CD4-positive, CD25-positive, alpha-beta regulatory T cell (primary cell): ENCODE data around the gene CCNQ. TPM values are rescaled to one million over a fixed set of nuclear protein-coding genes. Genes with fewer than 3 reads are reported as not detected.
"Not testable (repeated sequence)": the region's sequence is repeated elsewhere in the genome, so short reads cannot be mapped to it uniquely, and the experiment has no call there.

ENCODE experiments used
- ATAC-seq, 2 donors: fragments of 150-1000 bp; cut with Tn5 transposase; one replicate each; pipeline ENCODE4 v1.10.0; 2021; ENCODE audit warnings: low read depth in 2 of 2, moderate number of reproducible peaks in 2 of 2, moderate library complexity in 1 of 2
- DNase-seq, 3 donors: peaks; one replicate each; pipeline versions ENCODE4 v3.0.0 to v3.0.0-alpha.2; 2012 to 2022; ENCODE audit warnings: mixed read lengths in 1 of 3
- H3K27ac ChIP-seq: one replicate; pipeline ENCODE4 v1.7.0; 2013; ENCODE audit warnings: mild to moderate bottlenecking, low read length; ENCODE audit not compliant: insufficient read depth, poor library complexity, severe bottlenecking
- H3K27me3 ChIP-seq: one replicate; pipeline ENCODE4 v1.7.0; 2013; ENCODE audit warnings: low read length; ENCODE audit not compliant: control insufficient read depth, insufficient read depth
- H3K36me3 ChIP-seq: one replicate; pipeline ENCODE4 v1.7.0; 2013; ENCODE audit warnings: mild to moderate bottlenecking, low read length, moderate library complexity; ENCODE audit not compliant: control insufficient read depth, insufficient read depth
- H3K4me1 ChIP-seq: 2 replicates; pipeline ENCODE4 v1.7.0; 2013; ENCODE audit warnings: mild to moderate bottlenecking, low read length; ENCODE audit not compliant: insufficient read depth, control insufficient read depth, poor library complexity, severe bottlenecking
- H3K4me3 ChIP-seq: one replicate; pipeline ENCODE4 v1.7.0; 2013; ENCODE audit warnings: low read depth, mild to moderate bottlenecking, low read length, moderate library complexity
- H3K9me3 ChIP-seq, 2 experiments: 1 replicate in 1 of 2; 2 replicates in 1 of 2; pipeline ENCODE4 v1.7.0; 2013; ENCODE audit warnings: low read length in 2 of 2, mild to moderate bottlenecking in 1 of 2, moderate library complexity in 1 of 2; ENCODE audit not compliant: control insufficient read depth in 2 of 2
- H3K27ac Mint-ChIP-seq, 3 donors: one replicate each; pipeline ENCODE4 v1.8.0; 2020 to 2022; ENCODE audit warnings: mild to moderate bottlenecking in 3 of 3, mixed read lengths in 3 of 3, moderate library complexity in 2 of 3
- H3K27me3 Mint-ChIP-seq: one replicate; pipeline ENCODE4 v1.8.0; 2022; ENCODE audit warnings: mild to moderate bottlenecking, mixed read lengths
- H3K36me3 Mint-ChIP-seq: one replicate; pipeline ENCODE4 v1.8.0; 2020; ENCODE audit warnings: mixed read lengths
- H3K4me1 Mint-ChIP-seq, 4 donors: one replicate each; pipeline ENCODE4 v1.8.0; 2020 to 2022; ENCODE audit warnings: mixed read lengths in 4 of 4, mild to moderate bottlenecking in 1 of 4
- H3K4me3 Mint-ChIP-seq, 4 donors: one replicate each; pipeline ENCODE4 v1.8.0; 2020 to 2022; ENCODE audit warnings: mild to moderate bottlenecking in 4 of 4, mixed read lengths in 4 of 4, moderate library complexity in 3 of 4
- H3K9me3 Mint-ChIP-seq, 7 donors: one replicate each; pipeline ENCODE4 v1.8.0; 2020 to 2022; ENCODE audit warnings: mixed read lengths in 7 of 7, mild to moderate bottlenecking in 3 of 7, moderate library complexity in 2 of 7
- polyA plus RNA-seq, 4 donors: library from polyadenylated mRNA; unstranded; fragments of 300-500 nt; fragmentation: Illumina TruSeq; gene quantifications; one replicate each; pipeline ENCODE4 v1.2.3, GENCODE V29; 2021
- total RNA-seq: library from RNA; stranded (reverse); gene quantifications from one replicate; pipeline ENCODE4 v1.2.3, GENCODE V29; 2022

Gene CCNQ
- total and polyA plus RNA-seq, 5 donors from 2014 or later = 23.8 to 78.4 (median 76.8) TPM

- Mint-ChIP-seq H3K36me3 (no peaks in the 10 kb centered on the region), H3K27ac (no peak overlapping the region)
- no peak overlapping the region for H3K27ac ChIP-seq
Measured at GRCh38 chrX:153610836-153611213, 11.9 kb upstream of the CCNQ start.

GRCh38 chrX:153609917-153610835 lies 11.2 kb upstream of the CCNQ start:
- Histone ChIP-seq H3K27ac (no peak overlapping the region), H3K27me3 (no peaks in the 10 kb centered on the region), H3K4me1 (peaks cover 5% of the 10 kb centered on the region), H3K4me3 (no peak overlapping the region), H3K36me3 (no peaks in the 10 kb centered on the region), H3K9me3 (no peaks in the 10 kb centered on the region)
- peak; percentile 65 to 73 (median 68) for DNase-seq
- Mint-ChIP-seq H3K27me3 (no peaks in the 10 kb centered on the region), H3K36me3 (no peaks in the 10 kb centered on the region), H3K4me3 (peak overlapping the region; percentile 72 to 82 (median 76)), H3K27ac (no peak overlapping the region), H3K9me3 (peaks cover 0 to 2% (median 0%) of the 10 kb centered on the region in 7 donors), H3K4me1 (peaks cover 0 to 18% (median 5%) of the 10 kb centered on the region in 4 donors)
- peak; percentile 84 to 86 for ATAC-seq

More at GRCh38 chrX:153610836-153611213, 11.9 kb upstream of the CCNQ start:
- DNase-seq (no peak), ATAC-seq (no peak)
- Mint-ChIP-seq H3K27me3 (no peaks in the 10 kb centered on the region), H3K9me3 (peaks cover 0 to 2% (median 0%) of the 10 kb centered on the region in 7 donors), H3K4me3 (peak overlapping the region; percentile 52 to 82 (median 76)), H3K4me1 (peaks cover 0 to 22% (median 8%) of the 10 kb centered on the region in 4 donors)
- no peaks in the 10 kb centered on the region for H3K9me3 ChIP-seq
- H3K4me3 ChIP-seq = no peak overlapping the region
- no peaks in the 10 kb centered on the region for H3K36me3 ChIP-seq
- H3K4me1 ChIP-seq = peaks cover 8% of the 10 kb centered on the region
- no peaks in the 10 kb centered on the region for H3K27me3 ChIP-seq

- no peaks in the 10 kb centered on the region for H3K36me3 ChIP-seq
Measured at GRCh38 chrX:153608806-153609205, 9.9 kb upstream of the CCNQ start.

GRCh38 chrX:153608376-153608775 lies 9.4 kb upstream of the CCNQ start:
- Mint-ChIP-seq H3K4me3 (peak overlapping the region in 1 of 4 donors; percentile 51), H3K27me3 (no peaks in the 10 kb centered on the region), H3K9me3 (peaks cover 0 to 1% (median 0%) of the 10 kb centered on the region in 7 donors), H3K36me3 (no peaks in the 10 kb centered on the region), H3K27ac (no peak overlapping the region), H3K4me1 (peaks cover 0 to 22% (median 6%) of the 10 kb centered on the region in 4 donors)
- Histone ChIP-seq H3K9me3 (no peaks in the 10 kb centered on the region), H3K4me1 (peaks cover 9% of the 10 kb centered on the region), H3K36me3 (no peaks in the 10 kb centered on the region), H3K27me3 (no peaks in the 10 kb centered on the region), H3K4me3 (no peak overlapping the region), H3K27ac (no peak overlapping the region)
- DNase-seq (no peak), ATAC-seq (no peak)

More at GRCh38 chrX:153608806-153609205, 9.9 kb upstream of the CCNQ start:
- Mint-ChIP-seq H3K9me3 (peaks cover 0 to 1% (median 0%) of the 10 kb centered on the region in 7 donors), H3K4me3 (peak overlapping the region in 2 of 4 donors; percentile 51 to 63), H3K36me3 (no peaks in the 10 kb centered on the region), H3K27ac (no peak overlapping the region), H3K4me1 (peaks cover 0 to 18% (median 5%) of the 10 kb centered on the region in 4 donors), H3K27me3 (no peaks in the 10 kb centered on the region)
- H3K27ac ChIP-seq = no peak overlapping the region
- no peak overlapping the region for H3K4me3 ChIP-seq
- no peak for ATAC-seq
- H3K27me3 ChIP-seq = no peaks in the 10 kb centered on the region
- peaks cover 5% of the 10 kb centered on the region for H3K4me1 ChIP-seq
- no peaks in the 10 kb centered on the region for H3K9me3 ChIP-seq
- DNase-seq = no peak

GRCh38 chrX:153606503-153606902 lies 7.6 kb upstream of the CCNQ start:
- H3K27ac Mint-ChIP-seq = peak overlapping the region in 1 of 3 donors; percentile 63
- Histone ChIP-seq H3K27ac (no peak overlapping the region), H3K36me3 (no peaks in the 10 kb centered on the region), H3K27me3 (no peaks in the 10 kb centered on the region), H3K9me3 (no peaks in the 10 kb centered on the region), H3K4me3 (no peak overlapping the region), H3K4me1 (peaks cover 12% of the 10 kb centered on the region)
- H3K27me3 Mint-ChIP-seq = no peaks in the 10 kb centered on the region
- peaks cover 5% of the 10 kb centered on the region for H3K36me3 Mint-ChIP-seq
- DNase-seq = no peak
- peaks cover 0 to 3% (median 0%) of the 10 kb centered on the region in 7 donors for H3K9me3 Mint-ChIP-seq
- no peak for ATAC-seq
- no peak overlapping the region for H3K4me3 Mint-ChIP-seq
- H3K4me1 Mint-ChIP-seq = peaks cover 0 to 34% (median 8%) of the 10 kb centered on the region in 4 donors

GRCh38 chrX:153604666-153605380 lies 5.9 kb upstream of the CCNQ start:
- H3K36me3 ChIP-seq, H3K27me3 Mint-ChIP-seq, ATAC-seq, H3K9me3 ChIP-seq, H3K9me3 Mint-ChIP-seq, DNase-seq, H3K27ac ChIP-seq, H3K4me3 ChIP-seq, H3K36me3 Mint-ChIP-seq, H3K27ac Mint-ChIP-seq, H3K27me3 ChIP-seq: not testable (repeated sequence)
- H3K4me1 ChIP-seq = peaks cover 22% of the 10 kb centered on the region
- Mint-ChIP-seq H3K4me3 (peak overlapping the region in 2 of 4 donors; percentile 27 to 49), H3K4me1 (peaks cover 0 to 45% (median 11%) of the 10 kb centered on the region in 4 donors)

GRCh38 chrX:153603131-153603656 lies 4.3 kb upstream of the CCNQ start:
- H3K4me1 Mint-ChIP-seq = peaks cover 0 to 45% (median 11%) of the 10 kb centered on the region in 4 donors
- H3K4me3 ChIP-seq = no peak overlapping the region
- peaks cover 0 to 3% (median 0%) of the 10 kb centered on the region in 7 donors for H3K9me3 Mint-ChIP-seq
- no peak for DNase-seq
- H3K27me3 Mint-ChIP-seq = no peaks in the 10 kb centered on the region
- peak overlapping the region in 3 of 4 donors; percentile 42 to 59 (median 55) for H3K4me3 Mint-ChIP-seq
- peaks cover 5% of the 10 kb centered on the region for H3K36me3 Mint-ChIP-seq
- no peak for ATAC-seq
- no peaks in the 10 kb centered on the region for H3K27me3 ChIP-seq
- H3K9me3 ChIP-seq = no peaks in the 10 kb centered on the region
- peaks cover 19% of the 10 kb centered on the region for H3K4me1 ChIP-seq
- H3K27ac Mint-ChIP-seq = peak overlapping the region in 1 of 3 donors; percentile 69
- no peaks in the 10 kb centered on the region for H3K36me3 ChIP-seq
- no peak overlapping the region for H3K27ac ChIP-seq
